NB4 (cell line): ENCODE results near the gene ITGB4.

ENCODE experiments used
- CTCF ChIP-seq: IDR thresholded peaks from one replicate; pipeline ENCODE4 v1.5.1; 2012; ENCODE audit warnings: low read depth, low read length
- MAX ChIP-seq: IDR thresholded peaks from 2 replicates; pipeline ENCODE4 v1.6.1; 2011; ENCODE audit warnings: low read depth, low read length
- POLR2A ChIP-seq: IDR thresholded peaks from 2 replicates; pipeline ENCODE4 v1.6.1; 2011; ENCODE audit warnings: mild to moderate bottlenecking; ENCODE audit not compliant: insufficient read length; ENCODE audit errors: extremely low read depth

GRCh38 chr17:75698659-75699058 lies 22.6 kb upstream of the ITGB4 start:
- no peak for TF ChIP-seq CTCF
- TF ChIP-seq POLR2A: no peak
- TF ChIP-seq MAX: no peak
